Loucy (cell line): ENCODE results near the gene MARCHF7.

Experiments used
- H2AFZ ChIP-seq: fragments of 200-600 bp; sonication (generic); 2 replicates; pipeline ENCODE4 v1.6.0; 2016; ENCODE audit warnings: antibody characterized with exemption, mild to moderate bottlenecking, low read length, moderate library complexity
- H3F3A ChIP-seq: fragments of 200-600 bp; 2 replicates; pipeline ENCODE4 v1.6.0; 2016; ENCODE audit warnings: antibody characterized with exemption, low read depth, mild to moderate bottlenecking
- H3K27me3 ChIP-seq: fragments of 200-600 bp; sonication (generic); 2 replicates; pipeline ENCODE4 v1.6.1; 2014; ENCODE audit warnings: low read length, mild to moderate bottlenecking; ENCODE audit not compliant: insufficient read depth, poor library complexity, severe bottlenecking
- H3K36me3 ChIP-seq: fragments of 200-600 bp; sonication (generic); 2 replicates; pipeline ENCODE4 v1.6.1; 2016; ENCODE audit warnings: low read length; ENCODE audit not compliant: insufficient read depth
- H3K4me1 ChIP-seq: fragments of 200-600 bp; sonication (generic); 2 replicates; pipeline ENCODE4 v1.5.1; 2014; ENCODE audit warnings: low read length, mild to moderate bottlenecking; ENCODE audit not compliant: insufficient read depth, poor library complexity, severe bottlenecking
- H3K4me2 ChIP-seq: fragments of 200-600 bp; sonication (generic); 2 replicates; pipeline ENCODE4 v1.6.0; 2014; ENCODE audit warnings: antibody characterized with exemption, low read length, low read depth, mild to moderate bottlenecking; ENCODE audit not compliant: poor library complexity, severe bottlenecking
- H3K4me3 ChIP-seq: fragments of 200-600 bp; sonication (generic); 2 replicates; pipeline ENCODE4 v1.5.1; 2014; ENCODE audit warnings: low read length, mild to moderate bottlenecking, mixed read lengths; ENCODE audit not compliant: poor library complexity, severe bottlenecking
- H3K79me2 ChIP-seq: fragments of 200-600 bp; sonication (generic); 2 replicates; pipeline ENCODE4 v1.6.1; 2014; ENCODE audit warnings: low read length; ENCODE audit not compliant: insufficient read depth
- H3K9ac ChIP-seq: fragments of 200-600 bp; sonication (generic); 2 replicates; pipeline ENCODE4 v1.6.0; 2014; ENCODE audit warnings: mild to moderate bottlenecking, low read depth, low read length, moderate library complexity; ENCODE audit not compliant: poor library complexity, severe bottlenecking
- H3K9me2 ChIP-seq: fragments of 200-600 bp; sonication (generic); replicated peaks from 2 replicates; pipeline ENCODE4 v1.6.1; 2016; ENCODE audit warnings: low read depth, low read length, mixed read lengths
- H3K9me3 ChIP-seq: fragments of 200-600 bp; sonication (generic); 2 replicates; pipeline ENCODE4 v1.6.1; 2014; ENCODE audit warnings: mild to moderate bottlenecking, antibody characterized with exemption, low read length, low read depth; ENCODE audit not compliant: insufficient read depth
- H4K20me1 ChIP-seq: fragments of 200-600 bp; sonication (generic); 2 replicates; pipeline ENCODE4 v1.6.0; 2014; ENCODE audit warnings: antibody characterized with exemption, low read length, mild to moderate bottlenecking; ENCODE audit not compliant: insufficient read depth, poor library complexity, severe bottlenecking
- CTCF ChIP-seq: fragments of 200-600 bp; sonication (generic); conservative IDR thresholded peaks from 2 replicates; pipeline ENCODE4 v1.5.1; 2014; ENCODE audit warnings: mild to moderate bottlenecking, antibody characterized with exemption, low read length
- EZH2phosphoT487 ChIP-seq: fragments of 200-600 bp; IDR thresholded peaks from 2 replicates; pipeline ENCODE4 v1.6.1; 2018; ENCODE audit warnings: antibody characterized with exemption, mild to moderate bottlenecking, moderate library complexity, borderline replicate concordance

Gene MARCHF7

GRCh38 chr2:159736048-159736447 is 23.7 kb downstream of the MARCHF7 start:
- Histone ChIP-seq H3K4me2 (no peak overlapping the region), H4K20me1 (peaks cover 91% of the 10 kb centered on the region), H3K79me2 (peaks cover 93% of the 10 kb centered on the region), H3K9ac (no peak overlapping the region), H2AFZ (no peak overlapping the region), H3K27me3 (no peaks in the 10 kb centered on the region), H3K9me3 (no peaks in the 10 kb centered on the region), H3K4me3 (no peak overlapping the region), H3K4me1 (no peaks in the 10 kb centered on the region), H3K36me3 (peaks cover 92% of the 10 kb centered on the region), H3F3A (no peaks in the 10 kb centered on the region), H3K9me2 (no peaks in the 10 kb centered on the region)
- TF ChIP-seq CTCF, result no peak
- no peak for TF ChIP-seq EZH2phosphoT487

GRCh38 chr2:159737292-159737916 is 25.1 kb downstream of the MARCHF7 start:
- peaks cover 98% of the 10 kb centered on the region for H4K20me1 ChIP-seq

GRCh38 chr2:159737917-159738296 is 25.6 kb downstream of the MARCHF7 start:
- H3K9me2 ChIP-seq, result no peaks in the 10 kb centered on the region
- no peak overlapping the region for H3K9ac ChIP-seq
- no peaks in the 10 kb centered on the region for H3F3A ChIP-seq
- peaks cover 88% of the 10 kb centered on the region for H3K36me3 ChIP-seq
- H4K20me1 ChIP-seq, result peaks cover 94% of the 10 kb centered on the region
- no peaks in the 10 kb centered on the region for H3K4me1 ChIP-seq
- peaks cover 98% of the 10 kb centered on the region for H3K79me2 ChIP-seq
- no peak overlapping the region for H3K4me2 ChIP-seq
- no peak overlapping the region for H3K4me3 ChIP-seq
- H3K9me3 ChIP-seq, result no peaks in the 10 kb centered on the region
- H3K27me3 ChIP-seq, result no peaks in the 10 kb centered on the region
- TF ChIP-seq CTCF (no peak), EZH2phosphoT487 (no peak)
- H2AFZ ChIP-seq, result no peak overlapping the region

More at GRCh38 chr2:159737292-159737916, 25.1 kb downstream of the MARCHF7 start:
- Histone ChIP-seq H3K9ac (no peak overlapping the region), H3K4me2 (no peak overlapping the region), H3K36me3 (peaks cover 87% of the 10 kb centered on the region), H3K9me3 (no peaks in the 10 kb centered on the region), H3K4me1 (no peaks in the 10 kb centered on the region), H3K27me3 (no peaks in the 10 kb centered on the region), H3K4me3 (no peak overlapping the region), H3K9me2 (no peaks in the 10 kb centered on the region), H3K79me2 (peaks cover 98% of the 10 kb centered on the region), H2AFZ (no peak overlapping the region), H3F3A (no peaks in the 10 kb centered on the region)
- TF ChIP-seq EZH2phosphoT487, result no peak
